Activated CD4-positive, CD25-positive, alpha-beta regulatory T cell treated with anti-CD3 and anti-CD28 coated beads, Interleukin-2, amount 50 U/mL, for 24 hours (primary cell): ENCODE data around the gene LINC00237.

Experiments
- ATAC-seq, 2 donors: fragments of 150-1000 bp; cut with Tn5 transposase; one replicate each; pipeline ENCODE4 v1.10.0; 2021; ENCODE audit warnings: mild to moderate bottlenecking in 1 of 2, moderate library complexity in 1 of 2

Gene LINC00237

DNA sequence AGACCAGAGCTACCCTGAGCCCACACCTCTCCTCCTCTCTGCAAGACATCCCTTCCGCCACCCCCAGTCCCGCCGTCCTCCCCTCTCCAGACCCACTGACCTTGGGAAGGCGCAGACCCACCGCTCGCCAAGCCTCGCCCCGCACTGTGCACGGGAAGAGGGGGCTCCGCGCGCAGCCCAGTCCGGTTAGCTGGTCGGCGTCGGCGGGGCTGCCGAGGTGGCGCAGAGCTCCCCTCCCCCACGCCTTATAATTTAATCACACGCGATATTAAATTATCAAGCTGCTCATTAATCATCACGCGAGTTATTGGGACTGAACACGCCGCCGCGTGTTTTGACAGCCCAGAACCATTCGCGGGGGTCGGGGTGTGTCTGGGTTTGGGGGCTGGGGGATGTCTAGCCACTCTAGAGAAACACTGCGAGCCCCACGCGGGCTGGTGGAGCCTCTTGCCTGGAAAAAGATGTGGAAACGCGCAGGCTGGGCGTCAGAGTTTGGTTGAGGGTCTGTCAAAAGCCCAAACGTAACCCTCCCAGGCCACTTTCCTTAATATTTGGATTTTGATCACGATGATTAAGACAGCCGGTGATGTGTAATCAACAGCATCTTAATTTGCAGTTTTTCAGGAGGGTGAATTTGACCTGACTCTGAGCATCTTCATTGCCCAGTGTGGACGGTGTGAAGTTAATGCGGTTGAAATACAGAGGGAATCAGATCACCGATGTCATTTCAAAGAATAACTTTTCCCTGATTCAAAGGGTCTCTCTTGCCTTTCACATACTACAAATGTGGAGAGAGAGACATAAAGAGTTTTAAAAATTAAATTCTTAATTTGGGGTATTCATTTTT is at the start of gene LINC00237:
Gene LINC00237 (minus strand): TSS at position 188 of the 847 bp plus-strand sequence.
- no peak for ATAC-seq

DNA sequence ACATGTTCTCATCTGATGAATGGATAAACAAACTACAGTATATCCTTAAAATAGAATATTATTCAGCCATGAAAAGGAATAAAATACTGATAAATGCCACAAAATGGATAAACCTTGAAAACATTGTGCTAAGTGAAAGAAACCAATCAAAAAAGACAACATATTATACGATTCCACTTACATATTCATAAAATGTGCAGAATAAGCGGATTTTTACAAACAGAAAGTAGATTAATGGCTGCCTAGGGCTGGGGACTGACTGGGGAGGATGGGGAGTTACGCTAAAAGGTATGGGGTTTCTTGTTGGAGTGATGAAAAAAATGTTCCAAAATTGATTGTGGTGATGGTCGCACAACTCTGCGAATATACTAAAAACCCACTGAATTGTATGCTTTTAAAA is 49.1 kb upstream of the LINC00237 start:
- no peak for ATAC-seq

DNA sequence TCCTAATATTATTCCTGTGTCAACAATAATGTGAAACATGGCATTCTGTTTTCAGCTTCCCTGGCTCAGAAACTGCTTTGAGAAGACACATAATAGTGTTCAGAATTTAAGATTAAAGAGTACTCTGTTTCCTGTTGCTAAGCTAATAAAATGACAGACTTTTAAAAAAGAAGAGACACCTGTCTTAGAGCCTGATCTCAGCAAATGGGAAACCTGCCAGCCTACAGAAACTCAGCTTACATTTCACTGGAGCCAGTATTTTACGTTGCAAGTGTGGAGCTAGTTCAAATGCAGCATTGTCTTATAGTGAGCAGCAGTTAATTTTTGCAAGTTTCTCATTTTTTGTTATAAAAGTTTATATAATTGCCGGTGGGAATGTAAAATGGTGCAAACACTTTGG is 48.5 kb upstream of the LINC00237 start:
- no peak for ATAC-seq

- no peak for ATAC-seq
Observed at GRCh38 chr20:21151791-21152190, 45.6 kb upstream of the LINC00237 start.

- no peak for ATAC-seq
Observed at GRCh38 chr20:21149344-21149743, 43.2 kb upstream of the LINC00237 start.

- ATAC-seq: no peak
Observed at GRCh38 chr20:21147593-21147992, 41.4 kb upstream of the LINC00237 start.

DNA sequence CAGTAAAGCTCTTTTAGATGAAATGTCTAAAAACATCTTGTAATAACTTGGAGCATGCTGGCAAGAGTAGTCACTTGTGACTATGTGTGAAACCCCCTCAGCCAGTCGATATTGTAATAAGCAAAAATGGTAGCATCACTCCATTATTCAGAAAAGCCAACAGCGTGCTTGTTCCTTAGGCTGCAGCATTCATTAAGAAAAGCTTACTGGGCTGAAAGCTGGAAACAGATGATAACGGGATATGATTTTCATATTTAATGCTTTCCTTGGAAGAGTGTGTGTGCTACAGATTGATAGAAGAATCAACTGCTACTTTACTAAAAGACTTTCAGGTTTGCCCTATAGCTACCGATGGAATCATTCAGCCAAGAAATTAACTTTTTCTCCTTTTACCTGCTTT is 40.1 kb upstream of the LINC00237 start:
- ATAC-seq: no peak

DNA sequence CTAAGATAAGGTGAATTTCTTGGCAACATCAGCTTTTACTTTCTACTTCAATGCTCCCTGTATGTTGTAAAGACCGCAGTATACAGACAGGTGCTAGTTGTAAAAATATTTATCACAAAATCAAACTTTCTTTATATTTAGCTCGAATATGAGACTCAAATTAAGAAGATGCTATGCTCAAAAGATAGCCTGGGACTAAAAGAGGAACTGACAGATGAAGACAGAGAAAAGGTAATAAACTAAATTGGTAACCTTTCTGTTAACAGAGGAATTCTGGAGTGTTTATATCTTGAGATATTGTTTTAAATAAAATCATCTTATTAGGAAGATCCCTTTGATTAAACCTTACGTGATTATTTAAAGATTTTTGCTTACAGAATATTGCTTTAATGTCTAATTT is 39.3 kb upstream of the LINC00237 start:
- no peak for ATAC-seq

DNA sequence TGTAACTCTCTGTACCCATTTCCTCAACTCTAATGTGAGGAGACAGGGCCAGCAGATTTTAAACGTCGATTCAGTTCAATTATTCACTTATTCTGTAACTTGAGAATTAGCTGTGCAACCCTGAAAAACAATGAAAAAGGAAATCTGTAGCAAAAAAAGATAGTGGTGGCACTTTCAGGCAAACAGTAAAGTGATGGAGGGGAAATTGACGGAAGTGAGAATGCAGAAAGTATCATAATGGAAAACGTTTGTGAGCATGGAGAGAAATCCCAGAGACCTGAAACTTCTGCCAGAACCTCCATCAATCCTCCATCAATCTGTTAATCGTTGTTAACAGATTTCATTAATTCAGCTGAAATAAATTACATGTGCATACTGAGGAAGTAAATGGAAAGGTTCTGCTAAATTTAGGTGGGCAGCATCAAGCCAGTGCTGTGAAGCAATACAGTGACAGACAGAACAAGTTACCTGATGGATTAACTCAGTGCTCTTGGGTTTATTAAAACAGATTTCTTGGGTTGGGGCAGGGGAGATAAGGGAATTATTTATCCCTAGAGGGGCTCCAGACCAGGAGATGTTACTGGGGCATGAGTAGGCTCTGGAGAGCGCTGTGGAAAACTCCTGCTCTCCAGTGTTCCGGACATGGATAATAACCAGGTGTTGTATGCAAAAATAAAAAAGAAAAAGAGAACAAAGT is 37.2 kb upstream of the LINC00237 start:
- ATAC-seq: no peak

- no peak for ATAC-seq
Observed at GRCh38 chr20:21141825-21142224, 35.7 kb upstream of the LINC00237 start.

GRCh38 chr20:21139881-21140566 is 33.9 kb upstream of the LINC00237 start:
- ATAC-seq: no peak

GRCh38 chr20:21137078-21137477 is 30.9 kb upstream of the LINC00237 start:
- ATAC-seq: no peak

GRCh38 chr20:21136015-21136732 is 30.0 kb upstream of the LINC00237 start:
- no peak for ATAC-seq

DNA sequence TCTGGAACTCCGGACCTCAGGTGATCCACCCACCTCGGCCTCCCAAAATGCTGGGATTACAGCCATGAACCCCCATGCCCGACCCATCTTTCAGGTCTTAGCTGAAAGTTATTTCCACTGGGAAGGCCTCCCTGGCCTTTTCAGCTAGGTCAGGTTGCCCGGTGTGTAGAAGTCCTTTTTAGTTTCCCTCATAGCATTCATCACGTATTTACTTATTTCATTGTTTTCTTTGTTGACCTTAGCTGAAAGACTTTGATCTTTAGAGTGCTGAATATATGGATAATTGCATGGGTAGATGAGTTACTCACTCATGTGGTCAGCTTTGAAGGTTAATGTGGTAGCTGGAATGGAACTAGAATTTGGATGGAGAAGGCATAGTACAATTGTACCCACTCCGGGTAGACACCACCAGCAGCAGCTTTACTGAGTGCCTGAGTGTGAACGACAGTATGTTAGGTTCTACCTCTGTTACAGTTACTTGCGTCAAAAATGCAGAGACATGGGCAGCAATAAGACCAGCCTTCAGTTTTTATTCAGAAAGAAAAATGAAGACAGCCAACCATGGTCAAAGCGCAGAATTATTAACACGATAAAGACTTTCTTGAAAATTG is 28.8 kb upstream of the LINC00237 start:
- ATAC-seq: no peak

DNA sequence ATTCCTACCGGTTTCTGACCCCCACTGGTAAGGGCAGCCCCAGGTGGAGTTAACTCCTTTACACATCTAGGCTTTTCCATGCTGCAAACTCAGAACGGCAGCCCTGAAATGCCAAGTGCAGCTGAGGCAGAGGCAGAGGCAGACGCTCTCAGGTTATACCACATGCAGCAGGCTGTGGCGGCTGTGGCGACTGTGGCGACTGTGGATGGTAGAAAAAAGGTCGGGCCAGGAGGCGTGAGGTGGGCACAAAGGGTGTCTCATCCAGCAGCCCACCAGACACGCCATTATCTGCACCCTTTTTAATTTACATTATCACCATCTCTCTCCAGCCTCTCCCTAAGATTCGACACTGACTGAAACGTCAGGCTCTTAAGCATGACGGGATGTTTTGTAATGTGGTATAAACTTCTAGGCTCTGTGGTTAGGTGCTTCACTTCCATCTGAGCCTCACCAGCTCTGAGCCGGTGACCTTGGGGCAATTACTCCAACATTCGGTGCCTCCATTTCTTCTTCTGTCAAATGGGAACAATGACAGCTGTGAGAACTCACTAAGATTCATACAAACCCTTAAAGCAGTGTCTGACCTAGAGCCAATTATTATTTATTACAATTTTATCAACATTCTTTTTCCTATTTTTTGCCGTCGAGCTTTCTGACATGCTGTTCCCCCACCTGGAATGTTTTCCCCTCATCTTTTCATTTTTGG is 27.9 kb upstream of the LINC00237 start:
- ATAC-seq: no peak

- ATAC-seq: no peak
Observed at GRCh38 chr20:21133404-21133803, 27.2 kb upstream of the LINC00237 start.

- no peak for ATAC-seq
Observed at GRCh38 chr20:21129861-21130260, 23.7 kb upstream of the LINC00237 start.

DNA sequence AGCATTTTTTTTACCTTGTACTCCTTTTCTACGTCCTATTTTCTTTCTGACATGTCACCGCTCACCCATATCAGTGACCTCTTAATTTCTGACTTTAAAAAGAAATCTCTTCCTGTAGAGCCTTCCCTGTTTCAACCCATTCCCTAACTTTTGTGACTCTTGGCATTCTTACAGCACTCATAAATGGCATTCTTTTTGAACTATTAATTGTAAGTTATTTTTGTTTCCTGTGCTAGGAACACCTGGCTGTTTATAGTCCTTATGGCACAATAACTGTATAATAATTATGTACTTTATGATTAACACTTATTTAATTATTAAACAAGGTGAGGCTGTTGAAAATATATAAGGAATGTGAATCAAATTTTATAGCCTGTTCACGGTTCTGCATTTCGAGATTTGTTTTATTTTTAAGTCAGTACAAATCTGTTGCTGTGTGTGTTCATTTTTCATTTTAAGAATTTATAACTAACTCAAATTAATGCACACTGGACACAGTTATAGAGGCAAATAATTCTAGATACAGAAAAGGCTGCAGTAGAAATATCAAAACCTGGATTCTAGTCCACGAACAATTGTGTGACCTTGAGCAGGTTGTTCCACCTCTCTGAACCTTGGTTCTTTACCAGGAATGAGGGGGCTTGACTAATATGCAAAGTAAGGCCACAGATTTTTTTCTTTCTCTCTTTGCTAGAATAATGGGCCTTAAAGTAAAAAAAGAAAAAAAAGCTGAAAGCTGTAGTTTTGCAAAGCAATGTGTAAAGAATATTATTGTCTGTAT is 21.2 kb upstream of the LINC00237 start:
- ATAC-seq: no peak

DNA sequence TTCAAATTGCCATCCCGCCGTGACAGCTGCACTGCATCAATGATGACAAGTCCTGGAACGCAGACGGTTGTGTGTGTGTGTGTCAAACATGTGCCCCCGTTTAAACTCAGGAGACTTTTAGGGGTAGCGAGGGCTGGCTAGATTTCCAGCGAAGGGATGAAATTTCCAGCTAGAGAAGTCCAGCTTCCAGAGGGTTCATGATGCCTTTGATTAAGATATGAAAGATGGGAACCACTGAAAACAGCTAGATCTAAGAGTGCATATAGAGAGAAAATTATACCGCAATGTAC is 20.4 kb upstream of the LINC00237 start:
- ATAC-seq: no peak

DNA sequence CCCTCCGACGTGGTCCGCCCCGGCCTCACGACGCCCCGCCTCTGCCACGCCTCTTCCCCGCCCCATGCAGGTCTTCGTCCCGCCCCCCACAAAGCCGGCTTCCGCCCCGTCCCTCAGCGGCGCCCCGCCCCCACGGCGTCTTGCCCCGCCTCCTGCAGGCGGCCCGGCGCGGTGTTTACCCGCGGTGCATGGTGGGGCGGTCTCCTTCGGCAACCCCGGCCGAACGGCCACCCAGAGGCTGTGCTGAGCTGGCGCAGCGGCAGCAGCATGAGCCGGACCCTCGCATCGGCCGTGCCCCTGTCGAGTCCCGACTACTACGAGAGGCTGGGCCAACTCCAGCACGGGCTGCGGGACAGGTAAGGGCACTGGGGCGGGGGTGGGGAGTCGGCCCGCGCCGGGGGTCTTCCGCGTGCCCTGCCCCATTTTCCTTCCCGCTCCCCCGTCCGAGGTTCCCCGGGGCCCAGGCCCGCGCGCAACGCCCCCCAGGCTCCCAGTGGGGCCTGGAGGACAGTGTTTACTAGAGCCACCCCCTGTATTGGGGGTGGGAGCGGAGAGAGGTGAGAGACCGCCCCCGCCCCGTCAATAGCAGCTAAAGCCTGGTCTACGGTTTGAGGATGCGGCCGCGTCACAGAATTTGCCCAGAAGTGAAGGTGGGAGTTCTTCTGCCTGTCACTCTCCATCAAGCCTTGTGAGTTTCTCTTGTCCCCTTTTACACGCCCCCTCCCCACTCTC is 19.9 kb upstream of the LINC00237 start, which contains the start of gene KIZ:
Gene KIZ (plus strand): TSS at position 234 of the 732 bp plus-strand sequence. CDS start 34 bp downstream, at position 268.
- ATAC-seq: peak; percentile 97 to 98
